Mammary epithelial cell (primary cell): Measurements from ENCODE around the gene SLC17A9.

ENCODE experiments used
- EZH2 ChIP-seq: IDR thresholded peaks from 2 replicates; pipeline ENCODE4 v1.6.1; 2012; ENCODE audit warnings: low read length, inconsistent platforms, borderline replicate concordance
- TF ChIP-seq, protein P1 (sequence below), 2 donors: IDR thresholded peaks in 1 of 2; conservative IDR thresholded peaks in 1 of 2; 2 replicates each; pipeline ENCODE4 v1.5.1; 2011 to 2012; ENCODE audit warnings: inconsistent platforms in 2 of 2, low read length in 2 of 2, mild to moderate bottlenecking in 2 of 2, control low read depth in 1 of 2, low read depth in 1 of 2; ENCODE audit not compliant: insufficient read depth in 1 of 2; ENCODE audit errors: extremely low read depth in 1 of 2

DNA sequence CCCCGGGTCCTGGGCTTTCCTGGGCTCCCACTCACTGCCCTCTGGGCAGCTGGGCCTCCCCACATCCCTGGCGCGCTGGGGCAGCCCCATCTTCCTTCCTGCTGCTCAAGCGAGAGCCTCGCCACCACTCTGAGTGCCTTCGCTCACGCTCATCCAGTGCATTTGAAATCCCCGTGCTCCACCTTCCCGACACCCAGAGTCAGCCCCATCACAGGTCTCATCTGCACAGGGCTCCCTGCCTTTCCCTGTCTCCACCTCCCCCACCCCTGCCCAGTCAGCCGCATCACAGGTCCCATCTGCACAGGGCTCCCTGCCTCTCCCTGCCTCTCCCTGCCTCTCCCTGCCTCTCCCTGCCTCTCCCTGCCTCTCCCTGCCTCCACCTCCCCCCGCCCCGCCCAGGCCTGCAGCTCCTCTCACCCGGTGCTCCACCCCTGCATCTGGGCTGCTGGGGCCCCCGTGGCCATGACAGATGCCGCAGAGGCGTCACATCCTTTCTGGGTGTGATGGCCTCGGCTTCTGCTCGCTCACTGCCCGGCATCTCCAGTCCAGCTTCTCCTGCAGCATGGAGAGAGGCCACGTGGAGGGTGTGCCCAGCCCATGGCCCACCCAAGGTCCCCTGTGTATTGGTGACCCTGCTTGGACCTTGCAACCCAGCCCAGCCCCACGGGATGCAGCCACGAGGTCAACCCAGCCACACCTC lies 63.3 kb downstream of the SLC17A9 start:
- no peak for TF ChIP-seq EZH2
- TF ChIP-seq, protein P1, sequence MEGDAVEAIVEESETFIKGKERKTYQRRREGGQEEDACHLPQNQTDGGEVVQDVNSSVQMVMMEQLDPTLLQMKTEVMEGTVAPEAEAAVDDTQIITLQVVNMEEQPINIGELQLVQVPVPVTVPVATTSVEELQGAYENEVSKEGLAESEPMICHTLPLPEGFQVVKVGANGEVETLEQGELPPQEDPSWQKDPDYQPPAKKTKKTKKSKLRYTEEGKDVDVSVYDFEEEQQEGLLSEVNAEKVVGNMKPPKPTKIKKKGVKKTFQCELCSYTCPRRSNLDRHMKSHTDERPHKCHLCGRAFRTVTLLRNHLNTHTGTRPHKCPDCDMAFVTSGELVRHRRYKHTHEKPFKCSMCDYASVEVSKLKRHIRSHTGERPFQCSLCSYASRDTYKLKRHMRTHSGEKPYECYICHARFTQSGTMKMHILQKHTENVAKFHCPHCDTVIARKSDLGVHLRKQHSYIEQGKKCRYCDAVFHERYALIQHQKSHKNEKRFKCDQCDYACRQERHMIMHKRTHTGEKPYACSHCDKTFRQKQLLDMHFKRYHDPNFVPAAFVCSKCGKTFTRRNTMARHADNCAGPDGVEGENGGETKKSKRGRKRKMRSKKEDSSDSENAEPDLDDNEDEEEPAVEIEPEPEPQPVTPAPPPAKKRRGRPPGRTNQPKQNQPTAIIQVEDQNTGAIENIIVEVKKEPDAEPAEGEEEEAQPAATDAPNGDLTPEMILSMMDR (conservative IDR thresholded peaks at IDR 0.05 in 1 of 2, IDR thresholded peaks at IDR 0.05 in 1 of 2; ENCODE audit: extremely low read depth in 1 of 2, insufficient read depth in 1 of 2, low read depth in 1 of 2, low read length in 2 of 2): no peak
